Panc1 (cell line): Measurements from ENCODE around the gene ZBTB48.

ENCODE experiments used
- CTCF ChIP-seq: fragments of 450-650 bp; IDR thresholded peaks from 2 replicates; pipeline ENCODE4 v1.5.1; 2017; ENCODE audit warnings: mild to moderate bottlenecking
- POLR2AphosphoS5 ChIP-seq: IDR thresholded peaks from 2 replicates; pipeline ENCODE4 v1.6.1; 2012; ENCODE audit warnings: mild to moderate bottlenecking, low read depth, low read length, moderate library complexity
- REST ChIP-seq, 2 experiments: IDR thresholded peaks; 2 replicates each; pipeline ENCODE4 v1.6.1; 2011 to 2012; ENCODE audit warnings: low read depth in 2 of 2, control low read depth in 1 of 2, low read length in 1 of 2, mild to moderate bottlenecking in 1 of 2, moderate library complexity in 1 of 2; ENCODE audit not compliant: insufficient read depth in 1 of 2
- SIN3A ChIP-seq: IDR thresholded peaks from 2 replicates; pipeline ENCODE4 v1.6.1; 2012; ENCODE audit warnings: low read depth, mild to moderate bottlenecking, low read length, moderate library complexity, borderline replicate concordance; ENCODE audit not compliant: insufficient read depth
- TCF7L2 ChIP-seq: IDR thresholded peaks from 2 replicates; pipeline ENCODE4 v1.6.1; 2011; ENCODE audit warnings: mild to moderate bottlenecking, low read depth, low read length, inconsistent platforms

GRCh38 chr1:6632588-6633514 is 53.1 kb downstream of the ZBTB48 start:
- TF ChIP-seq POLR2AphosphoS5 (no peak), CTCF (no peak), REST (IDR thresholded peaks at IDR 0.05; ENCODE audit: insufficient read depth in 1 of 2, low read depth in 2 of 2, low read length in 1 of 2) (no peak), SIN3A (no peak), TCF7L2 (no peak)
